ENCODE measurements around the gene HIGD2A.

GRCh38 chr5:176425138-176425537, 36.6 kb downstream of the HIGD2A start:
- TF ChIP-seq, protein P1, sequence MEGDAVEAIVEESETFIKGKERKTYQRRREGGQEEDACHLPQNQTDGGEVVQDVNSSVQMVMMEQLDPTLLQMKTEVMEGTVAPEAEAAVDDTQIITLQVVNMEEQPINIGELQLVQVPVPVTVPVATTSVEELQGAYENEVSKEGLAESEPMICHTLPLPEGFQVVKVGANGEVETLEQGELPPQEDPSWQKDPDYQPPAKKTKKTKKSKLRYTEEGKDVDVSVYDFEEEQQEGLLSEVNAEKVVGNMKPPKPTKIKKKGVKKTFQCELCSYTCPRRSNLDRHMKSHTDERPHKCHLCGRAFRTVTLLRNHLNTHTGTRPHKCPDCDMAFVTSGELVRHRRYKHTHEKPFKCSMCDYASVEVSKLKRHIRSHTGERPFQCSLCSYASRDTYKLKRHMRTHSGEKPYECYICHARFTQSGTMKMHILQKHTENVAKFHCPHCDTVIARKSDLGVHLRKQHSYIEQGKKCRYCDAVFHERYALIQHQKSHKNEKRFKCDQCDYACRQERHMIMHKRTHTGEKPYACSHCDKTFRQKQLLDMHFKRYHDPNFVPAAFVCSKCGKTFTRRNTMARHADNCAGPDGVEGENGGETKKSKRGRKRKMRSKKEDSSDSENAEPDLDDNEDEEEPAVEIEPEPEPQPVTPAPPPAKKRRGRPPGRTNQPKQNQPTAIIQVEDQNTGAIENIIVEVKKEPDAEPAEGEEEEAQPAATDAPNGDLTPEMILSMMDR (IDR thresholded peaks at IDR 0.05): no peak
- TF ChIP-seq CREM (CRISPR knock-in tag; IDR thresholded peaks at IDR 0.05) (no peak), ZNF121 (CRISPR knock-in tag; IDR thresholded peaks at IDR 0.05) (no peak), NR2C2 (CRISPR knock-in tag; IDR thresholded peaks at IDR 0.05) (no peak), ZNF219 (CRISPR knock-in tag; IDR thresholded peaks at IDR 0.05; ENCODE audit: borderline replicate concordance) (no peak), FOXK1 (CRISPR knock-in tag; IDR thresholded peaks at IDR 0.05) (no peak), ZMAT4 (CRISPR knock-in tag; IDR thresholded peaks at IDR 0.05) (no peak), JAZF1 (CRISPR knock-in tag; IDR thresholded peaks at IDR 0.05) (no peak), IRF1 (CRISPR knock-in tag; IDR thresholded peaks at IDR 0.05) (no peak), ZNF425 (CRISPR knock-in tag; conservative IDR thresholded peaks at IDR 0.05) (no peak)
- TF ChIP-seq, protein P2, sequence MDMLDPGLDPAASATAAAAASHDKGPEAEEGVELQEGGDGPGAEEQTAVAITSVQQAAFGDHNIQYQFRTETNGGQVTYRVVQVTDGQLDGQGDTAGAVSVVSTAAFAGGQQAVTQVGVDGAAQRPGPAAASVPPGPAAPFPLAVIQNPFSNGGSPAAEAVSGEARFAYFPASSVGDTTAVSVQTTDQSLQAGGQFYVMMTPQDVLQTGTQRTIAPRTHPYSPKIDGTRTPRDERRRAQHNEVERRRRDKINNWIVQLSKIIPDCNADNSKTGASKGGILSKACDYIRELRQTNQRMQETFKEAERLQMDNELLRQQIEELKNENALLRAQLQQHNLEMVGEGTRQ (CRISPR knock-in tag; IDR thresholded peaks at IDR 0.05): no peak

All from WTC11 (cell line).